Activated CD8-positive, alpha-beta memory T cell treated with anti-CD3 and anti-CD28 coated beads, Interleukin-2, amount 50 U/mL, for 1 hour (primary cell): ENCODE measurements around the gene NEUROD6.

Source experiments
- DNase-seq: peaks from one replicate; pipeline ENCODE4 v3.0.0-alpha.2; 2020; ENCODE audit errors: extremely low read depth

NEUROD6 gene

DNA sequence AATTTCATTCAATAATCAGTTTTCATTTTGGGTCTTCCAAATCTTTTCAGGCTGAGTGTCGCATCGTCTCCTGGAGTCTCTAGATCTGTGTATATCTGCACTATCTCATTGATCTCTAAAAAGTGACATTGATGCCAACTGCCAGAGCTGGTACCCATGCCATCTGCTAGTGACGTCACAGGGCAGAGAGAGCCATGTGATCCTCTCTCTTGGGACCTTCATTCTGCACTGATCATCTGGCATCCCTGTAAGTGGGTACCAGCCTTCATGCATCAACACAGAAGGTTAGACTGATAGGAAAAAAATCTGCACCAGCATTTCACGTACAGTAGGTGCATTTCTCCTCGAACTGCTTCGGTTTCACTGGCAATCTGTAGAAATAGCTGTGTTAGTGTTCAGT is at the start of gene NEUROD6:
TSS of gene NEUROD6 (minus strand) at position 124 of the 400 bp plus-strand sequence. CDS start 1,458 bp downstream, outside the sequence.
- no peak for DNase-seq

DNA sequence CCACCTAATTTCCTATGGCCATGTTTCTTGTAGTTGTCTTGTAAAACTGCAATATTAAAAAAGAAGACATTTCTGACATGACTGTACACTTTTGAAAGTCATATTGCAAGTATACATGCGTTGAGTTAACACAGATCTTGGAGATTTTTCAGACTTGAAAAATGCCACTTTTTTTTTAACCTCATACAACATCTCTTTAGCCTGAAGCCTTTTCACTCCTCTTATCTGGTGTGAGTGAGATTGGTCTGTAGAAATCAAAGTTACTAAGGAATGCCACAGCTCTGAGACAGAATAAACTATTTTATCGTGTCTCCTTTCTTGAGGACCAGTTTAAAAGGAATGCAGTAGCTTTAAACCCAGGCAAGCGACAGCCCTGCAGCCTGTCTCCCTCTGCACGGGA is 43.9 kb upstream of the NEUROD6 start:
- no peak for DNase-seq

DNA sequence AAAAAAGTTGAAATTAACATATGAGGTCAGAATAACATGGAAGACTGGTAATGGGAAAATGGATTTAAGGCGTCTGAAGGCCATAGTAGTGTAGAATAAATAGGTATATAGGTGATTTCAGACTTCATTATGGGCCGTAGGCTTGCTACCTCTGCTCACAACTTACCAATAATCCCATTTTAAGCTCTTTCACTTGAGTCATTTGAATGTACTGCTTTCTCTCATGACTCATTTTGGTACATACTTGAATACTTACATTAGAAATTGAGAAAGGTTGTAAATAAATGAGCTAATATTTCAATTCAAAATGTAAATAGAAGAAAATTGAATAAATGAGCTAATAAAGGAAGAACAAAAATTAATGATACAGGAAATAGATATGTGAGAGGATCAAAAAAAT is 42.2 kb upstream of the NEUROD6 start:
- DNase-seq = no peak

DNA sequence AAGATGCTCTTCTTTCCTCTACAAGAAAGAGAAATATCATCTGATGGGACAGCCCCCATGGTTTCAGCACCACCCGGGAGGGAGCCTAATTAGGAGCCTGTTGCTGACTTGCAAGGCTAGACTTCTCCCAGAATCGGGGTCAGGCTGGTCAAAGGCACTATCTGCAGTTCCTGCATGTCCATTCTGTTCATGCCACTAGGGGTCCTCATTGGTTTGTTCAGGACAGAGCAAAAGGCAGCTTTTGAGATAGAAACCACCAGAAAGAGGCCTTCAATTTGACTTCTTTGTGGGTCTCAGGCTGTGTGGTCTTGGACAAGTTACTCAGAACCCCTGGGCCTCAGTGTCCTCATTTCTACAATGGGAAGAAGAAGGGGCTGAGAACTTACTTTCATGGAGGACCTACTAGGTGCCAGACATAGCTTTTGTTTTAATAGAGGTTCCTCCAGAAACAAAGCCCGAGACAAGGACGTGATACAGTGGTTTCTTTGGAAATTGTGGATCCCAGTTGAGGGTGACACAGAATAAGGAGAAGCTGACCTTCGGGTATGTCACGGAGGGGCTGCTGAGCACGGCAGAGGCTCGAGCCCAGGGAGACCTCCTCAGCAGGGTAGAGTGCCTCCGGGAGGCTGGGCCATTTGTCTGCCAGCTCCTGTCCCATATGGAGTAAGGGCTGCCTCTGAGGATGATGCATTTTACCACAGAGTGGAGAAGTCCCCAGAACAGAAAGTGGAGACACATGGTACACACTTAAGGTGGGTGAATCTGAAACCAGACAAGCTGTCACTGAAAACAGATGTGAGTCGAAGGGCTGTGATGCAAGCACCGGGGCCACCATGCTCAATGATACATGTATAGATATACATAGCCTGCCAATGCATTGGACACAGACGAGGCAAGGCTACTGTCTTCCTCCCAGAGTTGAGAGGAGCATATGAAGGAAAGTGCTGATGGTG is 33.1 kb upstream of the NEUROD6 start:
- no peak for DNase-seq

DNA sequence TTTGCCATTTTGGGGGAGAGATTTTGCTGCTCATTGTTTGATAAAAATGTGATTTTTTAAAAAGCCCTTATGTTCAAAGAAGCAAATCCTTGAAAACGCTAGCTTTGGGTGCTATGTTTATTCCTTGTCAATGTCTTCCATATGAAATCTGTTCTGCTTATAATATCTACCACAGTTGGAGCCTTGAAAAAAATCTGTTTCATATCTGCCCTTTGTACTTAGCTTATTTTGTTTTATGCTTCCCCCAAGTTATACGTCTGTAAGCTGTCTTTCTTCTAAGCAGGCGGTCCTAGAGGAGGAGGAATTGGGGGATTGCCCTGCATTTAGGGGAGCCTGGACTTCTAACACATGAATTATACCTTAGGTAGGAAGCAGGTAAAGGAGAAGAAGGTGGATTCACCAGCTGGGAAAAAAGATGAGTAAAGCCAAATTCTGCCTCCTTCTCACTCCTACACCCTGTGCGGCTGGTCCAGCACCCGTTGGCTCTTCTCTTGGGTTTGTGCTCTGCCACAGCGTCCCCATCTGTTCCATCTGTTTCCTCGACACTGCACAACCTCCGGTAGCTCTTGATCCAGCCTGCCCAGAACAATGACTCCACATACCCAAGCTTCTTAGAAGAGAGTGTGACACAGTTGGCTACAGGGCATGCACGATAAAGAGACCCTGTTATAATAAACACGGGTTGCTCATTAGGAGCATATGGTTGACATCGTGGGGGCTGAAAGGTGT is 31.9 kb upstream of the NEUROD6 start:
- no peak for DNase-seq

DNA sequence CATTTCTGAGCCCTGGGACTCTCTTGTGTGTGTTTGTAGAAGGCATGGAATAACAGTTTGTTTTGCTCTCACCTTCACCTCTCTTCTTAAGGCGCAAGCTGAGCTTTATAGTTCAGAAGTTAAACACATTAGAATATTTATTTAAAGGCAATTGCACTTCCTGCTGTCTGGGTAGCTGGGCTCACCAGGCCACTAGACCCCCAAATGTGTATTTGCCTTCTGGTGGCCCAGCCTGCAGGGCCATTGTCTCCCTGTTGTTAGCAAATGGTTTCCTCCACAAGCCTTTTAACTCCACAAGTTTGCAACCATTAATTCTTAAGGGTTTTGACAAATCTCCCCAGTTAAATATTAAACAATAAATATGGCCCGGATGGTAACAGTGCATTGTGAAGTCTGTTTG is 31.1 kb upstream of the NEUROD6 start:
- DNase-seq = no peak

DNA sequence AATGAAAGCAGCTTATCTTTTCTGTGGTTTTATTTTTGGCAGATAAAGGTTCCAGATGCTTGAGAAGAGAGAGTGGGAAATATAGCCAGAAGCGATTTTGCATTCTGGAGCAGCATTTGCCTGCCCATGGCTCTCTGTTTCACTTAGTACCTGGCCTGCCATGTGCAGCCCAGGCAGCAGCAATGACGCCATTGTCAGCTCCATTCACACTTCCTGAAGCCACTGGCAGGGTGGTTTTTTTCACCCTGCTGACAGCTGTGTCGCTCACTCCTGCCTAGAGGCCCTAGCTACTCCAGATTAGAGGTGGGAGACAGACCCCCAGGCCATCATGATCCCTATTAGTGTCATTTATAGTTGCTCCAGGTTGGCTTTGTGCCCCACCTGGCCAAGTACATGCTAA is 30.1 kb upstream of the NEUROD6 start:
- DNase-seq = no peak

DNA sequence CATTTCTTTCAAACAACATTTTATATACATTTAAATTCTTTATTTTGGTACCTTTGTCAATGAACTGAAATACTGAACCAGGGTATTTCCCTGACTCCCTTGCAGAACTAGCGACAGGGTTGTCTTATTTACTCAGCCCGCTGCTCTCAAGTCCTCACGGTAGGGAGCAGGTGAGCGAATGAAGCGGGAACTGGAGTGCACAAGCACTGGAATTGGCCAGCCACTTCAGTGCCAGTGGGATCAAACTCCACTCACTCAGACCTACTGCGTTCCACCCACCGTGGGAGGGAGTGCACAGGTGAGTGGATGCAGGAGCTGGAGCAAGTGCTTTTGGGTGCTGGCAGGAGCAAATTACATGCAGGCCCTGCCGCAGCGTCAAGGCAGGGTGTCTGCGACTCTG is 28.1 kb upstream of the NEUROD6 start:
- no peak for DNase-seq

DNA sequence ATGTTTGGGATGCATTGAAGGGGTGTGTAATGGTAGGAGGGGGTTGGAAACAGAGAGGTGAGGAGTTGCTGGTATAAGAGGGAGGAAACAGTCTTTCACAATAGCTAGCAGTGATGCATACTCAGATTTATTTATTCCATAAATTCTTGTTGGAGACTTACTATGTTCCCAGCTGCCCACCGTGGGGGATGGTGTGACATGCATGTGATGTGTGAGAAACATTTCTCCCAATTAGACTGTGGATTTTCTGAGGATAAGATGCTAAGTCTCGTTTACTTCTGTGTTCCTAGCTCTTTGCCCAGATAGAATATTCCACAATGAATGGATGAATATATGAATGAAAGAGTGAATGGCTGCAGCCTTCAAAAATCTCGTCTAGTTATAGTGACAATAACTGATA is 23.0 kb upstream of the NEUROD6 start:
- DNase-seq = no peak

DNA sequence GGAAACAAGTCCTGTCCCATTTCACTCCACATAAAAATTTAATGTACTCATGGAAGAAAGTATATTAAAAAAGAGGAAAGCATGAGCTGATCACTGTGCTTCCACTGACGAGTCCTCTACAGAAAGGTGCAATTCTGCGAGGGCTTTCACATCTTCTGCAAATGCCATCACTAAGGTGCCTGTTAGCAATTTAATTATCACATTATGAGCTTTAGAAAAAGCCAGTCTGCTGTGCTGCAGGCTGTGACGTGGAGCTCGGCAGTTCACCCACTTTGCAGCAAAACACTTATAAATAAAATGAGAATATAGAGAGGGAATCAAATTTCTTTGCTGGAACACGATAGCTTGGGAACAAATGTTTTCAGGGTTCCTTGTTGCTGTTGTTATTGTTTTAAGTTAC is 22.5 kb upstream of the NEUROD6 start:
- no peak for DNase-seq

DNA sequence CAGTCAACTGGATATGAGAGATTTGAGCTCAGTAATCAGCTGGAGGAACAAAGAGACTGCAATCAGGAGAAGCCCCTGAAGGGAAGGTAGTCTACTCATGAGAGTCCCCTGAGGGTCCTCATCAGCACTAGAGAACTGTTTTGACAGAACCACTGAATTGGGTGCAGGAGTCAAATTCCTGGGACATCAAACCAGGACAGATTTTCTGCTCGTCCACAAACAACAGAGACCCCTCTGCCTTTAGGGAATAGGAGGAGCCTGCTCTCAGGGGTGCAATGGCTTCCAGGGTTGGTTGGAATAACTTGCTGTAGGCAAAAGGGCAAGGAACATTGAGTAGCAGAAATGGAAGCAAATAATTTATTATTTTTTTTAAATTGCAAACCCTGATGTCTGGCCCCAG is 21.9 kb upstream of the NEUROD6 start:
- no peak for DNase-seq

DNA sequence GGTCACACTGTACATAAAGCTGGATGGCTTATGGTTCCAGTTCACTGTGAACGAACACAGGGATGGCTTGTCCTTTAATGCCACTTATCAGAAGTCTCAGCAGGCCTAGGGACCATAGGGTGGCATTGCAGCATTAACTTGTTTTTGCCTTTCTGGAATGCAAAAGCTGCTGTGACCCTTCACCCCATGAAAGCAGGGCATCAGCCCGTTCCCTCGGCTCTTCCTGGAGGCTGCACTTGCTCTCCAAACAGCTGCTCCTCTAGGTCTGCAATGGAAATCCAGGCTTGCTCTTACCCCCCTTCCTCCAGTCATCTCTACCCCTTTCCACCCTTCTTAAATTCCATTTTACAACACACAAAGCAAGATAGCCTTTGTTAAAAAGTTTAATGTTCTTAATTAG is 17.9 kb upstream of the NEUROD6 start:
- no peak for DNase-seq

DNA sequence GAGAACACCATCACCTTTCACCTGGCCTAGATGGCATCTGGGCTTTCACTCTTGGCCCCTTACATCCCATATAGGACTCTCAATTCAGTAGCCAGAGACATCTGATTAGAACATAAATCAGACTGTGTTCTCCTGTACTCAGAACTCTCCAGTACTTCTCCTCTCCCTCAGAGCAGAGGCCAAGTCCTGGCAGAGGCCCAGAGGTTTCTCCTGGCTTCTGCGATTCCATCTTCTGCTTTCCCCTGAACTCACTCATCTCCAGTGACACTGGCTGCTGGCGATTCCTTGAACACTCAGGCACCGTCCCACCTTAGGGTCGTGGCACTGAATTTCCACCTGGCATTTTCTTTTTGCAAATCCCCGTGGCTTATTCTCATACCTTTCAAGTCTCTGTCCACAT is 4.9 kb upstream of the NEUROD6 start:
- DNase-seq = no peak

DNA sequence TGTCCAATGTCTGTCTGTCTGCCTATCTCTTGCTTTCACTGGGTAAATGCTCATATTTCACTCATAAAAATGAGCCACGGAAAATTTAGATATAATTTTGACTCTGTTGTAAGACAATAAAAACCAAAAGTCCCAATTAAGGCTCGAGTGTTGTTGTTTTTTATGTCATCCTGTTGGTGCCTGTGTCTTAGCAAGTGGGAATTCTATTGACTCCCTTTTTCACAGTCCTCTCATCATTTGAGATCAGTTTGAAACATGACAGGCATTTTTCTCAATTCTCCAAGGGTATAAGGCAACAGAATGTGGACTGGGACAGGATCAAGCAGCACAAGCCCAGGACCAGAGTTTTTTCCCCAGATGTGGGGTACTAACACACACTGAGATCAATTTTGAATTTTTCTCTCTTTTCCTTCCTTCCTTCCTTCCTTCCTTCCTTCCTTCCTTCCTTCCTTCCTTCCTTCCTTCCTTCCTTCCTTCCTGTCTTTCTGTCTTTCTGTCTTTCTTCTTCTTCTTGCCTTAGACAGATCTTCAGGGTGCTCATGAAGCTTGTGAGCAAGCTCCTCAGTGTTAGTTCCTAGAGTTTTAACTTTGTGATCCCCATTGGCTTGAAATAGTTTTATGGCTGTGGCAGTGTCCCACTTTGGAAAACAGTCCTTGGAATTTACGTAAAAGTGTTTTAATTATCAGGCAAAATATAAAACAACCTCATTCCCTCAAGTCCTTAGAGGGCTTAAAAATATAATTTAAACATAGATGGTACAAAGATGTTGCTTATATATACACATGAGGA is 3.2 kb upstream of the NEUROD6 start:
- DNase-seq = no peak

DNA sequence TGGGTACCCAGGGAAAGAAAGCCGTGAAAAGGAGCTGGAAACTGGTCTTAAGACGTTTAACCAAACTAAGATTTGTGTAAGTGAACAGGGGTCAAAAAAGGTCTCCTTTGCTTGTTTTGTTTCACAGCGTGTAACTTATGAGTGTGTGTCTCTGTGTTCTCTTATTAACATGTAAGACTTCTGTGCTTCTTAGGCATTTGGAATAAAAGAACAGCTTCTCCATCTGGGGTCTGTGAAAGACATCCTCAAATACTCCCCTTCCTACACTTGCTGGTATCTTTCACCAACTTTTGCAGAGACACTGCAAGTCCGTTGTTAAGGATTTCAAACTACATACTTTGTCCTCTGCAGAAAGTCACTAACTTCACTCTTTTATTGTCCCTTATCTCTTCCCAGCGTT is 615 bp upstream of the NEUROD6 start:
- no peak for DNase-seq

DNA sequence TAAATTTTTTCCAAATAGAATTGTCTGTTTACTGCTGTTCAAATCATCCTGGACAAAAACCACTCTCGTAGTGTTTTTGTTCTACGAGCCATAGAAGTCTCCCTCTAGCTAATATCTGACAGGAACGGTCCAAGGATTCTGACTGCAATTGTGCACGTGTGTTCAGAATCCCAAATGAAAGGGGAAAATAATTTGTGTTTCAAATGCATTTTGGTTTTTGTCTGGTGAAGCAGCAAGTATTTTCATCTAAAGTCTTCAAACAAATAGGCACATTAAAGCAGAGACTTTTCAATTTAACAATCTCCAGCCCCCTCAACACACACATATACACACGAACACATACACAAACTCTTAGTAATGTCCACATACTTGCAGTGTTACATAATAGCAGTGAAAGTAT is 475 bp downstream of the NEUROD6 start:
- DNase-seq = no peak

DNA sequence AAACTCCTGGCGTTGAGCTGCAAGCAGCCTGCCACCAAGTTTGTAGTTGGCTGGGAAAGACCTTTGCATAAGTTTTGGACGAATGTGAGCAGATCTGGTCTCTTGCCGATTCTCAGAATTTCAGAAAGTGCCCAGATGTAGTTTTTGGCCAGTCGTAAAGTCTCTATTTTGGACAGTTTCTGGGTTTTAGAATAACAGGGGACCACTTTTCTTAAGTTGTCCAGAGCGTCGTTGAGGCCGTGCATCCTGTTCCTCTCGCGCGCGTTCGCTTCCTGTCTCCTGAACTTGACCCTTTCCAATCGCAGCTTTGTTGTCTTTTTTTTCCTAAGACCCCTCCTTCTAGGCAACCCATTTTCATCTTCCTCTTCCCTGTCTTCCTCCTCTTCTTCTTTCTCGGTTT is 1.8 kb downstream of the NEUROD6 start:
- no peak for DNase-seq

DNA sequence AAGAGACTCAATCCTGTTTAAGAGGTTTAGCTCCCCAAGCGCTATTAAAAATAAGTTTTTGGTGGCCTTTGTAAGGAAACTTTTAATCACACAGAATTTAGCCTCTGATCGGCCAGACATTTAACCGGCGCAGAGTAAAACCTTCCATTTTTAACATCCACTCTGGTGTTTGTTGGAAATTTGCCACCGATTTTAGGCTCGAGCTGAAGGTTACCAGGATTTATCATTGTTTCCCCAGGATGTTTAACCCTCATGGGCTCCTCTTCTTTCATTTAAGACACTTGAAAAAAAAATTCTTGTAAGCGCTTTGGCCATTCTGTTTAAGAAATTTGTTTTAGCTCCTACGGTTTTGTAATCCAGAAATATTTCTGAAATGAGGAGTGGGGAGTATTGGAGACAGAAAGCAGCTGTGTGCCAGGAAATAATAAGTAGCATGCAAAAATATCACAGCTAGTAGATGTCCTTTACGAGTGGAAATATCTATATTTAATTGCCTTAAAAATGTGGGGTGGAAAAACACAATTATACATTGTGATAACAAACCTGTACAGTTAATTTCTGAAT is 3.4 kb downstream of the NEUROD6 start:
- DNase-seq = no peak

DNA sequence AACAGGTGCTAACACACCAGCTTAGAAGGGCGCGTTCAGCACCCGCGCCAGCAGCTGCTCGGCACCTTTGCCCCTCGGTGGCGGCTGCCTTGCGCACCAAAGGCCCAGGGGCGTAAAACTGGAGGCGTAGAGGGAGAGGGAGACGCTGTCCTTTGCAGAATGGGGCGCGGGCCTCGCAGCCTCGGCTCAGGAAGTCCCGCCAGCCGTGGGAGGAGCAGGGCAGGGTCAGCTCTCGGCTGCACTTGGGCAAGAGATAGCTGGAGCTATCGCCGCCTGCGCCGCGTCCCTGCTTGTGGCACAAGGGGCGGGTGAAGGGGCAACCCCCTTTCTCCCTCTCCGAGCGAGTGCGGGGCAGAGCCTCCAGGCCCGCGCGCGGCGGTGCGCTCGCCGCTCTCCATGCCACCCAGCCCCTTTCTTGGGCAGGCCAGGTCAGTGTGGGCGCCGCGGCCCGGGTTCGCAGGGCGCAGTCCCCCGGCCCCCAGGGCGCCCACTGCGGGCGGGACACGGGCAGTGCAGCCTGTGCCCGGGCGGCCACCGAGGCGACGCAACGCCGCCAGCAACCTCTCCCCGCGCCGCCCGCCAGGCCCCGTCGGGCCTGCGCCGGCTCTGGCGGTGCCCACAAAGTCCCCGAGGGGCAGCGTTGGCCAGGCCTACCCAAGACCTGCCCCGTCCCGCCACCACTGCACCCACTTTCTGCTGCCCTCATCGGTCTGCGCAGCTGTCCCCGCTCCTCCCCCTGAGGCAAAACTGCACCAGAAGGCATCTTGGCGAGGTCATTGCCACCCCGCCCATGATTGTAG is 4.1 kb downstream of the NEUROD6 start:
- DNase-seq = no peak

DNA sequence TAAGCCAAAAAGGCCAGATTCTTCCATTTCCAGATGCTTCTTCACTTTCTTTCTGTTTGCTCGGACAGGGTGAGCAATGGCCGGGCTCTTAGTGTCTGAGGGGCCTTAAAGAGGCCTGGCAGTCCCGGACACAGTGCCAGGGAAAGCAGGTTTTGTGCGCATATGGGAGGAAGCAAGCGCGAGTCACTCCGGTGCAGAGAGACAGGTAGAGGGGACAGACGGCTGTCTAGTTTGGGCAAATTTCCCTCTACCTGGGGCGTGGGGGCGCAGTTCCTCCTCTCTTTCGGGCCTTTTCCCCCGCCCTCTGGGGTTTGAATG is 4.7 kb downstream of the NEUROD6 start:
- DNase-seq = no peak

DNA sequence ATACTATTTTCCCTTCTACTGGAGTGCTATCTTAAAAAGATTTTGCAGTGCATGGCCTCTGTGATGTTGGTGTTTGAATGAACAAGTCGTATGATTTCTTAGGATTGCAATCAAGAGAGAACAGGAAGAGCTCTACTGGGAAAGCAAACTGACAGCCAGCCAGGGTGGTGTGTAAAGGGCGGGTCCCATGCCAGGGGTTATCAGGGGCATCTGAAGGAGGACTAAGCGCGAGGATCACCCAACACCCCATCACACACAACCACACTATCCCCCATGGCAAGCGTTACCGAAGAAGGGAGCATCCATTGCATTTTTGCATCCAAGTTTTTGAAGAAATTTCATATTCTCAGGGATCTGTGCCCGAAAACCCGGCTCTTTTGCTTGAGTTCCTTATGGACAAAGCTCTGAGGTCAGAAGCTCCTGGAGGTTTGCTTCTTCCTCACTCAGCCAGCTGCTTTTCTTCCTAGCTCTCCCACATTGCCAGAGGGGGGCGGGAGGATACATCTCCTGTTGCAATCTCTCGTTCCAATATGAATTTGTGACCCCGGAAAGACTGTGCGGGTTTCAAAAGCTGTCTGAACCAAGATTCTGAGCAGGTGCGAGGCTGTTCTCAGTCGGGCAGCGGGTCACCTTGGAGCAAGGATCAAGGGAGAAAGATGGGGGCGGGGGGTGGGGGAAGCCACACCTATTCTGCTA is 5.2 kb downstream of the NEUROD6 start:
- DNase-seq = no peak
